Stimulated activated CD4-positive, alpha-beta T cell treated with anti-CD3 and anti-CD28 coated beads, Interleukin-15, amount 100 ng/mL, for 48 hours (primary cell): ENCODE measurements around the gene MDFIC.

Experiments used
- DNase-seq, 2 donors: peaks; one replicate each; pipeline ENCODE4 v3.0.0-alpha.2; 2020; ENCODE audit warnings: low read depth in 2 of 2

MDFIC gene

DNA sequence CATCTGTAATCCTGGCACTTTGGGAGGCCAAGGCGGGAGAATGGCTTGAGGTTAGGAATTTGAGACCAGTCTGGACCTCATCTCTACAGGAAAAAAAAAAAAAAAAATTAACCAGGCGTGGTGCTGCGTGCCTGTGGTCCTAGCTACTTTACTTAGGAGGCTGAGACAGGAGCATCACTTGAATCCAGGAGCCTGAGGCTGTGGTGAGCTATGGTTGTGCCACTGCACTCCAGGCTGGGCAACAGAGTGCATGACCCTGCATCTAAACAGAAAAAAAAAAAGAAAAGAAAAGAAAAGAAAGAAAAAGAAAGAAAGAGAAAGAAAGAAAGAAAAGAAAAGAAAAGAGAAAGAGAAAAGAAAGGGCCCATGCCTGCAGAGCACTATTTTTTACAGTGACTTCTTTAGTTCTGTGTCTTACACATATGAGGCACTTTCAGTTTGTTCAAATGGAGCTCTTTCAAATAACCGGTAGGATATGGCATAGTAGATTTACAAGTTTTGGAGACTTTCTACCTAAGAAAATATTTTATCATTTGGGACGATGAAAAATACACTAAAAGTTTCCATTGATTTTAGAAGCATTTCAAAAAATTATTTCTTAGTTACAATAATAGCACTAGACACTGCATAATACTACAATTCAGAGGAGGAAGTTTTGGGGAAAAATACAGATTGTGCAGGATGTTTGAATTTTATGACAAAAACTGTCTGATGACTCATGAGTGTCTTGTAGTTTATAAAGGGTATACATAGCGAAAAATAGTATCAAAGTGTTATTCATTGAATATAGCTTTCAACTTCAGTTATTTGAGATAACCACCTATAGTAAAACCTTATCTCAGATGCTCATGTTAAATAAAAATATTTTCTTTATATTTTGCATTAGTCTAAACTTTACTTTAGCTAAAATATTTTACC, 75.9 kb downstream of the MDFIC start:
- no peak for DNase-seq

DNA sequence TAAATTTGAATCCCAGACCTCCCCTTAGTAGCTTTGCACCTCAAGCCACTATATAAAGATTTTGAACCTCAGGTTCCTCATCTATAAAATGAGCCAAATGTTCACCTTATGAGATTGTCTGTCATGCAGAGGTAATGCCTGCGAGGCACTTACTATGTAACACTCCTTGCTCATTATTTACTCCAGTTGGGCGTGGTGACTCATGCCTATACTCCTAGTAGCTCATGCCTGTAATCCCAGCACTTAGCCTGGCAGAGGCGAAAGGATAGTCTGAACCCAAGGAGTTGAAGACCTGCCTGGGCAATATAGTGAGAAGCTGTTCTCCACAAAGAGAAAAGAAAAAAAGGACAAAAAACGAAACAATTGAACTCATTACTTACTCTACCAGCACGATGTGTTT, 82.2 kb downstream of the MDFIC start:
- DNase-seq: no peak

DNA sequence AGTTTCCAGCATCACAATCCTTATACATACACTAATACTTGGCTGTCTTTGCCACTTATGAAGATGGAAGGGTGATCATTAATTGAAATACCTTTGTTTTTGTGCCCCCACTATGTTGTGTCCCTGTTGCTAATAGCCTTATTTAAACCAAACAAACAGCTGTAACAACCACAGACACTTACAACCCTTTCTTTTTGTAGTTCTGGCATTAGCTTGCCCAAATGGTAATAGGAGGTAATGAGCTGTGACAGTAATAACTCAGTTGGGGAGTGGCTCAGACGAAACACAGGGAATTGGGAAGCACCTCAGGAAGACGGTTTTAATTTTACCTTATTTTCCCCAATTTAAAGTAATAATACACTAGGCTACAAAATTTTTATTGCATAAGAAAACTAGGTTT, 83.4 kb downstream of the MDFIC start:
- no peak for DNase-seq

DNA sequence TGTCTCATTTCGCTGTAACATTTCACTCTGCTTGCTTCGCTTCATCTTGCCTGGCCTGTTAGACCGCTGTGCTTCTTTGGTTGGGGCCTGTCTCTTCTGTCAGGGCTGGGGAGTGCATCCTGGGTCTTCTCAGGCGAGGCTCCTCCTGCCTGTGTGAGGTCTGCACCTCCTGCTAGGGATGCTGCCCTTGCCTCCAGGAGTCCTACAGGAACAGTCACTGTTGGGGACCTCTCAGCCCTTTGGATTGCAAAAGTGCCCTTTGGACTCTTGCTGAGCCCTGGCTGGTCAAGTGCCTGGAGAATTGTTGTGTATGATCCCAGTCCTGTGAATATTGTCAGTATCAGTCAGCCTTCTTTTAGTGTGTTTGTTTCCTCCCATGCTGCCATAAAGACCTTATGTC, 84.1 kb downstream of the MDFIC start:
- no peak for DNase-seq

DNA sequence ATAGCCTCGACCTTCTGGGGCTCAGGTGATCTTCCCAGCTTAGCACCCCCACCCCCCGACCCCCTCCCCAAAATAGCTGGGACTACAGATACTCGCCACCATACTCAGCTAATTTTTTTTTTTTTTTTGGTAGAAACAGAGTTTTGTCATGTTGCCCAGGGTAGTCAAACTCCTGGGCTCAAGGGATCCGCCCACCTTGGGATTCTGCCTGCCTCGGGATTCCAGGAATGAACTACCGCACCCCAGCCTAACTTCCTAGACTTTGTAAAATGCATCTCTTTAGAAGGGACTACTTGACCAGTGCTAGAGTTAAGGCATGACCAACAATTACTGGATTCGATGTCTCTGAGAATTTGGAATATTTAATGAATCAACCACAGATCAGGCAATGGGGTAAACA, 85.9 kb downstream of the MDFIC start:
- no peak for DNase-seq

DNA sequence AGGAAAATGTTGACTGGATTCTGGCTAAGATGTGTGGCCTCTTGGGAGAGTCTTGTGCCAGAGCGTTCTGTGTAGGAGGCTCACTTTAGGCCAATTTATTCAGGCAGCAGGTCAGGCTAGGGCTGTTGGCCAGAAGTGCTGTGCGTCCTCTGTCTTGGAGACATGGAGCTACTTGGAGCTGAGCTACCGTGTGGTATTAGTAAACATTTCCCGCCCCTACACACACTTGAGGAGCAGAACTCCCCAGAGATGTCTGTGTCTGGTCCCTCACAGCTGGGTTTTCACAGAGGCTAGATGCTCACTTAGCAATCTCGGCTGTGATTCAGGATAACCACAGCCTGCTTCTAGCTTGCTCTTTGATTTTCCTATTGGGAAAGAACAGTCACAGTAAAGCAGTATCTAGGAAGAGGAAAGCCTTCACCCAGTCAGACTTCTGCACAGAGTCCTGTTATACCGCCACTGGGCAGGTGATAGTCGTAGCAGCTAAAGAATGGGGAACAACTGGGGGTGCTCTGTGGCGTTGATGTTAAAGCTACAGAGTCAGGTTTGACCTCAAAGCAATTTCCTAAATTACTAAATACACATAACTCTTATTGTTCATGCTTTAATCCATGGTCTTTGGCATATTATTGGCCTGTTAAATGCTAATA, 86.7 kb downstream of the MDFIC start:
- no peak for DNase-seq

DNA sequence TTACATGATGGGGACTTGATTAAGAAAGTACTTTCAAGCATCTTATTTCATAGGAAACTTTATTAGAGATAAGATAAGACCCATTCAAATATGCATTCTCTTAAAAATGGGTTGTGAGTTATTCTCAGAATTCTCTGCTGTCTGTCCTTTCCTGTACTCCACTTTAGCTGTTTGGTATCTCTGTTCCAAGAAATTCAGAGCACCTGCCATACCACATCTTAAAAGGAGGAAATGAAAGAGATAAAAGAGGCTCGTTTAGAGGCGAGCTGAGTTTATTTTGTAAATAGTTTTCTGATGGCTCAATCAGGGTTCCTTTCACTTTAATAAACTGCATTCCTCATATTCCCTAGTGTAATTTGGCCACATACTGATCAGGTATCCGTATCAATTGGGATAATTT, 87.2 kb downstream of the MDFIC start:
- no peak for DNase-seq

DNA sequence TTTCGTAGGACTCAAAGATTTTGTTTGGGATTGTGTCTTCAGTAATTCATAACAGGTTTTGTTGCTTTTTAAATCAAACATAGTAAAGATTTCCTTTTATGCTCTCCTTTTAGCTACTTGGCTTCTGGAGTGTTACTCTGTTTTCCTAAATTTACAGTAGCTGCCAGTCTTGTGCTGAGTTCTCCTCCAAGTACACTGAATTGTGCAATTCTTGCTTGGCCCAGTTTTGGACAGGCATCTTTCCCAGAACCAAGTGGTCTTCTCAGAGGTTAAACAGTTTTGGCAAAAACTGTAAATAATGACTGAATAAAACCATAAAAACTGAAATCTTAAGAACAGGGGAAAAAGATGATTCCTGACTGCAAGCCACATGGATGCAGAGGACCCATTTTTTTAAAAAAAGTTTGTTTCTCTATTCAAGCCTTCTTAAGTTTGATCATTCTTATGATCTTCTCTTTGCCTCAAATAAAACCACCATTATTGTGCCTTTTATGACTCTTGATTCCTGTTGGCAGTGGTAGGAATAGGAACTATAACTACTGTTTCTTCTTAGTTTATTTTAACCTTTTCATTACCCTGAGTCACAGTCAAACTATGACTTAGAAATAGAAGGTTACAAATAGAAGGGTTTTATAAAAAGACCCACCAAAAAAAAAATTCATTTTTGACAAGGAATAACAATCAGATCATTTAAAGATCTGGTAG, 88.0 kb downstream of the MDFIC start:
- DNase-seq: no peak

DNA sequence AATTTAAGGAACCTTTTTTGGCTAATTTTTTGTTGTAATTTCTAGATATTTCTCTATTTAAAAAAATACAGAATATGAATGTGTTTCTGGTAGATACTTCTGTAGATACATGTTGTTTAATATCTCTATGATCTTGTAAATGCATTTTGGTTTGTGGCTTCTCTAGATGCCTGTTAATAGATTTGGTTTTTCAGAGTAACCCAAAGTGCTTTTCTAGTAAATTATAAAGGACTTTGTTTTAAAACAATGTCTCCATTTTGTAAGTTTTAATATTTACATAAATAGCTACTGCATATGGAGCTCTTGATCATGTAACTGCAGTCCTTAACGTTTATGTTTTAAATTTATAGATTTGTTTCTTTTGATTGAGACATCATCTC, 88.5 kb downstream of the MDFIC start:
- no peak for DNase-seq

DNA sequence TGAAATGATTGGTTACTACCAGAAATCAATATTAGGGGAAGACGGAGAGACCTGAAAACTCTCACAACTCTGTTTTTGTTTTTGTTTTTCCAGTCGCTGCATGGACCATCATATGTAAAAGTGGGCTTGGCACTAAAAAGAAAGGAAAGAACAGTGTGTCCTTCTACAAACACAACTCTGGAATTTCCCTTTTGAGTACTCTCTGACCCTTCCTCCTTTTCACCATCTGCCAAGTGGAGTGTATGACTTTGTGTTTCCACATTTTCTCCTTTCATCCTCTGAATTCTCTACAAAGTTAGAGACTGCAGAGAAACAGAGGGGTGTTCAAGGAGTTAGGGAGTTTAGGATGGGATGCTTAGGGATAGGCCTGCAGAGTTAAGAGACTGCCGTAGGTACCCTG, 92.0 kb downstream of the MDFIC start:
- no peak for DNase-seq

DNA sequence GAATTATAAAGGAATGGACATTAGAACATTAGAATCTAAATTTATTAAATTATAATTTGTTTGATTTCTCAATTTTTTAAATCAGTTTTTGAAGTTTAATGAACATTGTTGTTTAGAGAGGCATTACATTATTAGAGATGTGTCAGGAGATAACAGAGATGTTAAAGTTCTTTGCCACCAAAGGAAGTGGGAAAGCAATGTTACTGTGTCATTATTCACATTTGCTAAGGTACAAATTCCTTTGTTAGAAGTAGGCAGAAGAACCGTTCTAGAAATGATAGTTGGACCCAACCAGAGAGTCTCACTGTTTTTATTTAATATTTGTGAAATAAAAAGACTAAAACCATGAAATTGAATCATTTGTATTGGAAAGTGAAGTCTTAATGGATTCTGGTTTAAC, 92.9 kb downstream of the MDFIC start:
- DNase-seq: no peak

DNA sequence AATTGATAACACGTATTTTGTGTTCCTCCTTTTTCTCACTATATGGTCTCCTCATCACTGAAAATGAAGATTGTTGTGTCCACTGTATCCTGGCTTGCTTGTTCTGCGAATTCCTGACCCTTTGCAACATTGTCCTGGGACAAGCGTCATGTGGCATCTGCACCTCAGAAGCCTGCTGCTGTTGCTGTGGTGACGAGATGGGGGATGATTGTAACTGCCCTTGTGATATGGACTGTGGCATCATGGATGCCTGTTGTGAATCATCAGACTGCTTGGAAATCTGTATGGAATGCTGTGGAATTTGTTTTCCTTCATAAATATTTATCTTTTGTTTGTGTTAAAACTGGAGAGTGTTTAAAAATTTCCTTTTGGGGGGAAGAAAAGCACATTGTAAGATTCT, 93.7 kb downstream of the MDFIC start:
- DNase-seq: no peak

DNA sequence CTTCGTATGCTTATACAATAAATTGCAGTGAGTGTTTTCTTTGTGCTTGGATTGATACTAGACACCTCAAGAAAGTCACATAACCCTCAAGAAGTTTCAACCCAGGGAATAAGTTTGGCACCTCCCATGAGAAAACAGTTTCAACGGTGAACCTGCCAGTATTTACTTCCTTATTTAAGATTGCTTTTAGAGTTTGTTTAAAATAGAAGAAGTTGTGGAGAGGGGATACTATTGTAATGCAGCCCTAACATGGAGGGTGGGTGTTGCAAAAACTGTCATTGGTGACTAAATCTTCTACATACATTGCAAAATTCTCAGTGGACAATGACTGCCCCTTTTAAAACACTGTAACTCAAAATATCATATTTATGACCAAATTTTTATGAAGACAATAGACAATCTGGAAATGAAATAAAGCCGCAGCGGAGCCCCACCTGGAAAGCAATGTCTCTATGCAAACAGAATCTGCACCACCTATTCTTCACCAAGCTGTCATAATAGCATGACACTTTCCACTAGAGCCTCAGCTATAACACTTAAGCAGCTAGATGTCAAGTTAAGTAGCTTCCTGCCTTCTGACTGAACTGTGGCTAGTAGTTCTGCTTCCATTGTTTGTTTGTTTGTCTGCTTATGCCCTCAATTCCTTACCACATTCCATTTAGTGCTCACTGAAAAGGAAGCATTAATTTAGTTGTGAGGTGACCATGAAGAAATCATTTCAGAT, 98.2 kb downstream of the MDFIC start:
- DNase-seq: no peak

DNA sequence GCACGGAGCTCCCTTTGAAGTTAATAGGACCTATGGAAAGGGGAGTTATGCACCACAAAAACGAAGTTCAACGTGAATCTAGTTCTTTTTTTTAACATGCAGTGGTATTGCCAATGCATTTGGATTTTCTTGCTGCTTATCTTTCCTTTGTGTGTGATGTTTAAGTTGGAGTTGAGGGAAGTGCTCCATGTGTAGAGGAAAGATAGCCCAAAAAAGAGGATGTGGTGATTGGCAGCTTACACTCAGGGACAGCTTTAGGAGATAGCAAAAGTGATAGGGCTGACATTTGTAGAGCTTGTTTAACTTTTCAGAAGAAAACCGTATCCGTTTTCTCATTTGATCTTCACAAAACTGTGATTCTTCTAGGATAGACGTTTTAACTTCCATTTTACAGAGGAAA, 101.3 kb downstream of the MDFIC start:
- no peak for DNase-seq

DNA sequence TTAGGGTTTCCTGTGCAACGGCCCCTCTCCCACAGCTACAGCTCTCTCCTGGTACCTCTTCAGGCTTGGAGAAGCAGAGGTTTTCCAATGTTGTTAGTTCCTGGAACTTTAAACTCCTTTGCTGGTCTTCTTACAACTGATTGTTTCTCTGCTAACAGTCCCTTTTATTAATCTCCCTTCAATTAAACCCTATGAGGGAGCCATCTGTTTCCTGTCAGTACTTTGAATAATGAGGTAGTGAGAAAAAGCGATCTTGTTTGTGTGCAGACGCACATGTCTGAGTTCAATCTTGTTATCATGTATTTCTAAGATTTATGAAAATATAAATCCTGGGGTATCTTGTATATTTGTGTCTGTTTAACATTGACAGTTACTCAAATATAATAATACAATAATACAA, 102.4 kb downstream of the MDFIC start:
- no peak for DNase-seq

DNA sequence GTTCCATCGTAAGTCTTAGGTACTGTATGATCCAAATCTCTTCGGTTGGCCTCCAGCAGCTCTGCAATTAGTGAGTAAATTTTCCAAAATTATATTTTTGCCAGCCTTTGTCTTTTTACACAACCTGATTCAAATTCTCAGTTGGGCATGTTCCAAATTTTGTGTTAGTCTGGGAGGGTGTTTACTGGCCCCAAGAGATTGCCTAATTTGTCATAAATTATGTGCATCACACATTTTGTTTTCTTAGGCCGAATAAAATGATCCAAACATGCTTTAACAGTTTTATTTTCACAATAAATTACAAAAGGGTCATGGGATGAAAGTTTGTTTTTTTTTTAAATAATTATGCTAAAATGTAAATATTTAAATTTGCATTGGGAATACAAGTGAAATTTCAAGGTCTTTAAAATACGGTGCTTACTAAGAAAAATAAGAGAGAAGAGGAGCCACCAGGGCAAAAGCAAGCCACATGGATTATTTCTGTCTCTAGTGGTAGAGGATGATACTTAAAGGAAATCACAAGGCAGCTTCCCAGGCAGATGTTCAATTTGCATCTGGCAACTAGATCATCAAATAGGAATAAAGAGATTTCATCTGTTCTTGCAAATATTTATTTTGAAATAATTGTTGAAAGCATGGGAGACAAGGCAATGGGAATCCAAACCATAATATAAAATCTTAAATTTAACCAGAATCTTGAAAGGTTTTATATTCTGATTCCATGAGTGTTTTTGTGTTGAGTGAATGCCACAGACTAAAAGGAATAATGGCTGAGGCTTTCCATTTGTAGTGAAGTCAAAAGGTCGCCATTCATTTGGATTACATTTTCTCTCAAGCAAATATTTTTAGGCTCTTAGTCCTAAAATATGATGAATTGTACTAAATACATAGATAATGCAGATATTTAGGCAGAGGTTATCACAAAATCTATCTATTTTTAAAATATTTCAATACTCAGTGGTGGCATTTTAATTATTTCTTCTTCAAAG, 111.1 kb downstream of the MDFIC start:
- DNase-seq: no peak

DNA sequence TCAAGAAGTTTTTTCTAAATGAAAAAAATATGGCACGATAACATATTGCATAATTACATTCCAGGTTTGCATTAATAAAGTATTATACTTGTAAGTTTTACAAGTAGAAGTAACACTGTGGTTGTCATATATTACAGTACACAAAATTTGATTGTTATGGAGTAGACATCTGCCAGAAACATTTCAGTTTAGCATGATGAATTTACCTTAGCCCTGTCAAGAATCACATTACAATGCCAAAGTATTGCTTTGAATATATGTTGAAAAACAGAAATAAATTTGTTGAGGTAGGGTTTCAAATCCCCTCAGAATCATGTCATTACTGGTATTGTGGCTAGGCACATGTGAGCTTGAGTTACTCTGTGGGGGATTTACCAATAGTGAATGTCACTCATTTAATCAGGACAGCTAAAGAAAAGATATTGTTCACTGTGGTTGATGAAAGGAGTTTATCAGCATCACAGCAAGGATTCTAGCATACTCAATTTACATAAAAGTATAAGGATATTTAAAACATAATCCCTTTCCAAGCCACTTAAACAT, 112.1 kb downstream of the MDFIC start:
- DNase-seq: no peak

DNA sequence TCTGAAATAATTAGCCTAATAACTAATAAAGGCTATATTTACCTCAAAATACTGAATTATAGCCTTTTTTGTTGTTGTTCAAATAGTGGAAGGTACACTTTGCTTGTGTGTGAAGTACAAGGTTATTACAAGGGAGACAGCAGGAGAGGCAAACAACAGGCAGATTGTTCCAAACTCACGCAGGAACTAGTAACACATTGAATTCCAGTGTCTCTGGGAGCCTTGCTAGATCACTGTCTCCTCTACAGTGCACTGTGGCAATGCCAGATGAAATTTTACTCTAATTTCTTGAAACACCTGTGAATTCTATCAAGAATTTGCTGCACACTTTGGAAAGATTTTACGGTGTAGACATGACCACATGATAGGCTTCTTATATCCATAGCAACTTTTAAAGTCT, 112.6 kb downstream of the MDFIC start:
- no peak for DNase-seq

DNA sequence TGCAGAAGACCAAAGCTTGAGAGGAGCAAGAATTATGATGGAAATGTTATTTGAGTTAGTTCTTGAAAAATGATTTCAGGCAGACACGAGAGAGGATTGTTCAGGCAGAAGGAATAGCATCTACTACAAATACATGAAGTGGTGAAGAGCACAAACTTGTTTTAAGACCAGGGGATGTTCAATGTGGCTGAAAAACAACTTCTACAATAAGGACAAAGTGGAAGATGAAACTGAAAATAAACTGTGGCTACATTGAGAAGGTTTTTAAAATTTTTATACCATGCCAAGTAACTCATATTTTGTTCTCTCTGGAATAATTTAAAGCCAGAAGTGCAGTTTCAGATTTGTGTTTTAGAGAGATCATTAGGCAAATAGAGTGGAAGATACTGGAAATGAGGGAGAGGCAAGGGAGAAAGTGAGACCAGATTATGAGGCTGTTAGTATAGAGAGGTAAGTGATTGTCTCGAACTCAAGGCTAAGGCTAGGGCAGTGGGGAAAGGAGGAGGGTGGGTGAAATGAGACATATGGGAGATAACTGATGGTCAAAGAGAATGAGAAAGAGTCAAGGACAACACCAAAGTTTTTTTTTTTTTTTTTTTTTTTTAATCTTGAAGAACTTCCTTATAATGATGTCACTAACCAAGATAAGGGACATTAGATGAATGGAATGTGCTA, 115.4 kb downstream of the MDFIC start:
- DNase-seq: no peak

DNA sequence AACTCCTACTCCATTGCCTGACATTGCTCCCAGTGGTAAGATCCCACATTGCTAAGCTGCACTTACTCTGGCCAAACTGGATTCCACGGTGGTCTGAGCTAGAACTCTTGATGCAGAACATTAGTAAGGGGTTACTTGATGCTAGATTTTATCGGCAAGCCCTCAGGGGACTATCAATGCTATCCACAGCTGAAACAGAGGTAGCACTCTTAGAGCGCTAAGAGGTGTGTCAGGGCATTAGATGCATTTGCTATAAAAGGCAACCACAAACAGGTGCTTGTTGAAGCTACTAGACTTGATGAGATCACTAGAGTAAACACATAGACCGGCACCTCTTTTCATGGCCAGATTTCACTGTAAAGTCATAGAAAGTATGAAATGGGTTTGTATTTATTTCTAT, 116.3 kb downstream of the MDFIC start:
- DNase-seq: no peak
